Lower lobe of right lung (tissue), 2 donors: ENCODE data around the gene PTPN12. TPM values are rescaled to one million over a fixed set of nuclear protein-coding genes. Genes with fewer than 3 reads are reported as not detected.
A peak's percentile ranks its signal among the peaks of the same experiment; 100 is the strongest.

Experiments used
- ATAC-seq, 2 donors: fragments of 200-7000 bp; cut with Tn5 transposase; one replicate each; pipeline ENCODE4 v1.9.1; 2020 to 2022; ENCODE audit warnings: mild to moderate bottlenecking in 2 of 2, moderate library complexity in 2 of 2
- DNase-seq: peaks from one replicate; pipeline ENCODE4 v3.0.0-alpha.2; 2020
- H3K27ac ChIP-seq: fragments of 200-600 bp; one replicate; pipeline ENCODE4 v1.8.0; 2022
- H3K27me3 ChIP-seq: fragments of 200-600 bp; one replicate; pipeline ENCODE4 v1.8.0; 2022; ENCODE audit warnings: low read depth
- H3K36me3 ChIP-seq: fragments of 200-600 bp; one replicate; pipeline ENCODE4 v1.8.0; 2022; ENCODE audit warnings: mild to moderate bottlenecking
- H3K4me1 ChIP-seq: fragments of 200-600 bp; one replicate; pipeline ENCODE4 v1.8.0; 2022
- H3K4me3 ChIP-seq: fragments of 200-600 bp; one replicate; pipeline ENCODE4 v1.8.0; 2022; ENCODE audit warnings: mild to moderate bottlenecking
- H3K9me3 ChIP-seq: fragments of 200-600 bp; one replicate; pipeline ENCODE4 v1.8.0; 2022
- CTCF ChIP-seq: fragments of 200-600 bp; IDR thresholded peaks from one replicate; pipeline ENCODE4 v1.8.0; 2022; ENCODE audit warnings: antibody characterized with exemption, mild to moderate bottlenecking
- intact Hi-C: fragments of 100-400 bp; cut with DNase I; formaldehyde crosslinking; loops from one replicate; pipeline ENCODE4 v1.11.0; 2022
- total RNA-seq: library from RNA; stranded (reverse); fragmentation: NEBNext Ultra II Directional; extraction: Animal tissue kit (Norgen Biotek cat#: 25700); gene quantifications from one replicate; pipeline ENCODE4 v1.2.1, GENCODE V29; 2021
- donor health status: DM: no; HTN: yes; CAD: no; lungs with severe emphysema.

The PTPN12 gene
- total RNA-seq, 1 donor from 2014 or later, result 164 TPM

- TF ChIP-seq CTCF, result no peak
- DNase-seq (no peak), ATAC-seq (no peak)
- intact Hi-C loops, result no loop called here
- H3K27me3 ChIP-seq, result no peaks in the 10 kb centered on the region
- H3K9me3 ChIP-seq, result no peaks in the 10 kb centered on the region
- no peaks in the 10 kb centered on the region for H3K36me3 ChIP-seq
- H3K4me1 ChIP-seq, result peaks cover 77% of the 10 kb centered on the region
- no peak overlapping the region for H3K27ac ChIP-seq
- no peak overlapping the region for H3K4me3 ChIP-seq
Measured at GRCh38 chr7:77542409-77542808, 5.3 kb downstream of the PTPN12 start.

- no peaks in the 10 kb centered on the region for H3K36me3 ChIP-seq
- intact Hi-C loops, result no loop called here
- DNase-seq, result no peak
- no peak overlapping the region for H3K4me3 ChIP-seq
- H3K4me1 ChIP-seq, result peaks cover 81% of the 10 kb centered on the region
- no peaks in the 10 kb centered on the region for H3K9me3 ChIP-seq
- no peaks in the 10 kb centered on the region for H3K27me3 ChIP-seq
- H3K27ac ChIP-seq, result no peak overlapping the region
- TF ChIP-seq CTCF, result no peak
- ATAC-seq, result no peak
Measured at GRCh38 chr7:77542895-77543294, 5.8 kb downstream of the PTPN12 start.

GRCh38 chr7:77543910-77544309 is 6.8 kb downstream of the PTPN12 start:
- no peak for TF ChIP-seq CTCF
- intact Hi-C loops, result no loop called here

GRCh38 chr7:77544518-77544917 is 7.4 kb downstream of the PTPN12 start:
- no peak for ATAC-seq

More at GRCh38 chr7:77543910-77544309, 6.8 kb downstream of the PTPN12 start:
- Histone ChIP-seq H3K9me3 (no peaks in the 10 kb centered on the region), H3K27me3 (no peaks in the 10 kb centered on the region), H3K4me1 (peaks cover 91% of the 10 kb centered on the region), H3K27ac (no peak overlapping the region), H3K4me3 (no peak overlapping the region), H3K36me3 (no peaks in the 10 kb centered on the region)
- ATAC-seq (no peak), DNase-seq (no peak)

GRCh38 chr7:77548206-77548605 is 11.1 kb downstream of the PTPN12 start:
- intact Hi-C loops, result no loop called here
- H3K27ac ChIP-seq, result no peak overlapping the region
- H3K36me3 ChIP-seq, result no peaks in the 10 kb centered on the region
- ATAC-seq, result peak; percentile 21 to 56
- no peaks in the 10 kb centered on the region for H3K9me3 ChIP-seq
- no peak for TF ChIP-seq CTCF
- no peaks in the 10 kb centered on the region for H3K27me3 ChIP-seq
- no peak for DNase-seq
- peaks cover 74% of the 10 kb centered on the region for H3K4me1 ChIP-seq
- no peak overlapping the region for H3K4me3 ChIP-seq

More at GRCh38 chr7:77544518-77544917, 7.4 kb downstream of the PTPN12 start:
- no peaks in the 10 kb centered on the region for H3K9me3 ChIP-seq
- no peak for TF ChIP-seq CTCF
- intact Hi-C loops, result no loop called here
- H3K4me1 ChIP-seq, result peaks cover 91% of the 10 kb centered on the region
- no peak overlapping the region for H3K27ac ChIP-seq
- no peaks in the 10 kb centered on the region for H3K27me3 ChIP-seq
- H3K36me3 ChIP-seq, result no peaks in the 10 kb centered on the region
- no peak overlapping the region for H3K4me3 ChIP-seq
- DNase-seq, result no peak
